HG03460 (cell line): ENCODE measurements around the gene TBC1D8B.
A peak's percentile ranks its signal among the peaks of the same experiment; 100 is the strongest.
"Not testable (repeated sequence)": the region's sequence is repeated elsewhere in the genome, so short reads cannot be mapped to it uniquely, and the experiment has no call there.

Experiments used
- ATAC-seq: cut with Tn5 transposase; IDR thresholded peaks from one replicate; pipeline ENCODE4 v1.9.1; 2021; ENCODE audit not compliant: unreplicated experiment

The TBC1D8B gene

DNA sequence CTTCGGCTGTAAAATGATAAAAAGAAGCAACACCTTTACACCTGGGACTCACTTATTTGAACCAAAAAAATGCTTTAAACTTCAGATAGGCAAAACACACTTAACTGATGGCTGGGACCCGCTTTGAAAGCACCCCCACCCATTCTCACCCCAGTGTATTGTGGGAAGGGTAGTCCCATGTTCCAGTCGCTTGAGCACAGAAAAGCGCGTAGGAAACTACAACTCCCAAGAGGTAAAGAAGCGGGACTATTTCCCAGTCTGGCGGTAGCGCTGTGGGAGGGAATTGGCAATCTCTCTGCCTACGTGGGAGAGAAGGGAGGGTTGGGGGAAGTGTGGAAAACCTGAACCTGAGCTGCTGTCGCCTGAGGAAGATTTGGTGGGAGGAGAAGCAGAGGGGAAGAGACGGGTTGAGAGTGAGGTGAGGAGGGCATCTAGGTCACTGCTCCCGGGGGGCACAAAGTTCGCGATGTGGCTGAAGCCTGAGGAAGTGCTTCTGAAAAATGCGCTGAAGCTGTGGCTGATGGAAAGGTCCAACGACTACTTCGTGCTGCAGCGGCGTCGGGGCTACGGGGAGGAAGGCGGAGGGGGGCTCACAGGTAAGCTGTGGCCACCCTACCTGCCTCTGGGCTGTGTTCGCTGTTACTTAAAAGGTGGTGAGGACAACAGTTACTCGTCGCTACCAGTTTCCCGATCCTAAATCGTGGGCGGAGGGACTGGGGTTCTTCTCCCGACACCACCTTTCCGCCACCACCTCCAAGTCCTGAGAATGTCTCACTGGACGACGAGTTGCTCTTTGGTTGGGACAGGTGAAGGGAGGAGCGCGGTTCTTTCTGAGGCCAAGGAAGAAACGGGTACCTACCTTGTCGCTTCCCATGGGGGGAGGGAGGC lies at the start of gene TBC1D8B:
TSS of gene TBC1D8B (plus strand) at position 286 of the 888 bp plus-strand sequence. CDS start at position 467, 181 bp downstream.
- ATAC-seq = peak; percentile 88

DNA sequence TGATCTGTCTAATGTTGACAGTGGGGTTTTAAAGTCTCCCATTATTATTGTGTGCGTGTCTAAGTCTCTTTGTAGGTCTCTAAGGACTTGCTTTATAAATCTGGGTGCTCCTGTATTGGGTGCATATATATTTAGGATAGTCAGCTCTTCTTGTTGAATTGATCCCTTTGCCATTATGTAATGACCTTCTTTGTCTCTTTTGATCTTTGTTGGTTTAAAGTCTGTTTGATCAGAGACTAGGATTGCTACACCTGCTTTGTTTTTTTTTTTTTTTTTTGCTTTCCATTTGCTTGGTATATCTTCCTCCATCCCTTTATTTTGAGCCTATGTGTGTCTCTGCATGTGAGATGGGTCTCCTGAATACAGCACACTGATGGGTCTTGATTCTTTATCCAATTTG lies 33.2 kb upstream of the TBC1D8B start:
- not testable (repeated sequence) for ATAC-seq

DNA sequence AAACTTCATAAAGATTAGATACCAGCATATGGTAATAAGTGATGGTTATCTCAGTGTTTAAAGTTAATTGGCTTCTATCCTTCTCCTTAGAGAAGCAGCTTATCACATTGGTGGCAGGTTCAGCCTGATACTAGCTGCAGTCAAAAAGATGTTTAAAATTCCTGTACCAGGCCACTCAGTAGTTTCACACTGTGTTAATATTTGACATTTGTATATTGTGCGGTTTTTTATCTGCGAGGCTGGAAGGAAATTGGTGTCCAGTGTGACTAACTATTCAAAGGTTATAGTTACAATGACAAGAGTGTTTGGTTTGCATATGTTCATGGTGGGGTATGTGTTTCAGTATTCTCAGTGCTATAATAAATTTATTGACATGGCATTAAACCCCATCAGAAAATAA lies 27.5 kb upstream of the TBC1D8B start:
- ATAC-seq = no peak

DNA sequence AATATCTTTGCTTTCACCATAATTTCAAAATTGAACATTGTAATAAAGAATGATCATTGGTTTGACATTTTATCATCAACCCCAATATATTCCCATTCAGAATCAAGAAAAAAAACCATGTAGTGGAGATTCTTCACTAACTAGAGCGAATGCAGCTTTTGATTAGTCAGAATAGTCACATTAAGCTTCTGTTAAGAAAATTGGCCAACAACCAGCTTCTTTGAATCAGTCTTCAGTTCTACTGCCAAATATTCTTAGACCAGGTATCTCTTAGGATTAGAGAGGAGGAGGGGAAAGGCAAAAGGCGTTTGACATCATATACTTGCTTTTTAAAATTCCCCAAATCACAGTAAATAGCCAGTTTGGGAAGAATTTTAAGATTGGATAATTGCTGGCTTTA lies 22.2 kb upstream of the TBC1D8B start:
- no peak for ATAC-seq

DNA sequence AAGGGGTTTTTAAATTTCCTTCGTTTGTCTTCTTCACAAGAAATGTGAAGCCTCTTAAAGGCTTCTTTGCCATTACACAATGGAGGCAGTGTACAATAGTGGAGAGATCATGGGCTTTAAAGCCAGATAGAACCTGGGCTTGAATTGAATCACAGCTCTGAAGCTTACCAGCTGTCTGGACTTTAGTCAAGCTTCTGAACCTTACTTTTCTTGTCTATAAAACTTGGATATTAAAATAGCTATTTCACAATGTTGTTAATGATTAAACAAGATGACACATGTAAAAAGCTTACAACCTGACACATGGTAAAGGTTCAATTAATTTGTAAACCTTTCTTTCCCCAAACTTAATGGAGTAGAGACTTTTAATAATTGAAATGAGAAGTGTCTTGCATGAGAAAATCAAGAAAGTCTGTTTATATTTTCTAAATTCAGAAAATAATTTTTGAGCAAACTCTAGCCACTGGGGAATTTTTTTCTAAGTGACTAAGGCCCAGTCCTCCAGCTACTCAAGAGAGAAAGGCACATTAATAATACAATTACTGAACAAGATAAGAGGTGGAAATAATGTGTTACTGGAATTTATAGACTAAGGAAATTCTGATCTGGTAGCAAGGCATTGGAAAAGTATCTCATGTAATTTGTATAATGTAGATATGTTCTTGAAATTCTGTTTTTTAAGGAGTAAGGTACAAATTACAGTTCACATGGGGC lies 21.7 kb upstream of the TBC1D8B start:
- ATAC-seq = no peak

DNA sequence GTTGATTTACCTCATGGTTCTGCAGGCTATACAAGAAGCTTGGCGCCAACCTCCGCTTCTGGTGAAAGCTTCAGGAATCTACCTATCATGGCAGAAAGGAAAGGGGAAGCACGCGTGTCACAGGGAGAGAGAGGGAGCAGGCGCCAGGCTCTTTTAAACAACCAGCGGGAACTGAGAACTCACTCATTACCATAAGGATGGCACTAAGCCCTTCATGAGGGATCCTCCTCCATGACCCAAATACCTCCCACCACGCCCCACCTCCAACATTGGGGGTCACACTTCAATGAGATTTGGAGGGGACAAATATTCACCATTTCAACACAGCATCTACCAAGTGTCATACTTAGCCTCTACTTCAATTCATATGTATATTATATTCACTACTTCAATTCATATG lies 18.8 kb upstream of the TBC1D8B start:
- no peak for ATAC-seq

DNA sequence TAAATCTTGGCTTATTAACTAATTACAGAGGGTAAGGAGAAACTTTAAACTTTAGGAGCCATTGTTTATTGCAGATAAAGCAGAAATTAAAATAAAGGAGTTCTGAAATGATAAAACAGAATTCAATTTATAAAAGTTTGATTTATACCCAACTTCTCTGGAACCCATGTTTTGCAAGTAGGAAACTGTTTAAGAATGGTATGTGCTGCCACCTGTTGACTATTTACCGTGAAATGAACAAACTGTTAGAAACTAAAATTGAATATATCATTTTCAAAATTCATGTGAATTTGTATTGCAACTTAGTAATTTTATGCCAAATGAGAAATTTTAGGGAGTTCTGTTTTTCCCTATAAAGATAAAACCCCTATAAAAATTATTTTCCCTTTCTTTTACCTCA lies 11.0 kb upstream of the TBC1D8B start:
- ATAC-seq = no peak

DNA sequence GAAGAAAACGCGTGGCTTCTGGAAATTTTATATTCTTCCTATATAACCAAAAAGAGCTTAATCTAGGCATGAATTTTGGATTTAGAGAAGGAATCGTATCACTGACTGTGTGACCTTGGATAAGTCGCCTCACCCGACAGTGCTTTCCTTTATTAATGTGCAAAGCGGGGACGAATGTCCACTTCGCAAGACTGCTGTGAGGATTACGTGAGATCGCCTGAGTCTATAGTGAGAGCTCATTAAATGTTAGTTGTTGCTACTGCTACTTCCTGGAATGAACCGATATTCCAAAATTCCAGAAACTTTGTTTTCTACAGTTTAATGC lies 448 bp upstream of the TBC1D8B start:
- no peak for ATAC-seq

DNA sequence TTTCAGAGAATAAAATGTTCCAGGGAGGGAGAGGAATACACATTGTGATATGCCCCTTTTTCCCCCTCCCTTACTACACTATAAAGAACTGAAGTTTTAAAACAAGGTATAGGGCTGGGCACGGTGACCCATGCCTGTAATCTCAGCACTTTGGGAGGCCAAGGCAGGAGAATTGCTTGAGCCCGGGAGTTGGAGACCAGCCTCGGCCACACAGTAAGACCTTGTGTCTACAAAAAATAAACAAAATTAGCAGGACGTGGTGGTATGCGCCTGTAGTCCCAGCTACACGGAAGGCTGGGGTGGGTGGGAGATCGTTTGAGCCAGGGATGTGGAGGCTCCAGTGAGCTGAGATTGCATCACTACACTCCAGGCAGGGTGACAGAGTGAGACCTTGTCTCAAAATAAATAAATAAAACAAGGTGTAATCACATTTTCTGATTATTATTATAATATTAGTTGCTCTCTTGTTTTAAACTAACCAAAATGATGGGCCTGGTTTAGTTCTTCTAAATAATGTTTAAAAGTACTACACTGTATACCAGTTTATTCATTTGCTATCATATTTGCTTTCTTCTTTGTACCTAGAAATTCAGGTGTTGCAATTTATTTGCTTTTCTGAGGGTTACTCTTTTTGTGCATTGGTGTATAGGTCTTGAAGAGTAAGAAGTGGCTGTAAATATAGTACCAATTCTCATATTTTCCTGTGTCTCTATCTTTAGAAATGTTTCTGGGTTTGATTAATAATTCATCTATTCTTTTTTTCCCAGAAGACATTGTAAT lies 8.8 kb downstream of the TBC1D8B start:
- ATAC-seq = no peak

DNA sequence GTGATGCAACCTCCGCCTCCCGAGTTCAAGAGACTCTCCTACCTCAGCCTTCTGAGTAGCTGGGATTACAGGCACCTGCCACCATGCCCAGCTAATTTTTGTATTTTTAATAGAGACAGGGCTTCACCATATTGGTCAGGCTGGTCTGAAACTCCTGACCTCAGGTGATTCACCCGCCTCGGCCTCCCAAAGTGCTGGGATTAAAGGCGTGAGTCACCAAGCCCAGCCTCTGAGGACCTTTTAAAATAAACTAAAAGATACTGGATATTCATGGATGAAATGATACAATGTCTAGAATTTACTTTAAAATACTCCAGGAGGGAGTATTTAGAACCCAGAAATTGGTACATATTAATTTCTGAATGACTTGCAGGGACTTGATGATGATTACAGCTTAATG lies 10.5 kb downstream of the TBC1D8B start:
- ATAC-seq = not testable (repeated sequence)

DNA sequence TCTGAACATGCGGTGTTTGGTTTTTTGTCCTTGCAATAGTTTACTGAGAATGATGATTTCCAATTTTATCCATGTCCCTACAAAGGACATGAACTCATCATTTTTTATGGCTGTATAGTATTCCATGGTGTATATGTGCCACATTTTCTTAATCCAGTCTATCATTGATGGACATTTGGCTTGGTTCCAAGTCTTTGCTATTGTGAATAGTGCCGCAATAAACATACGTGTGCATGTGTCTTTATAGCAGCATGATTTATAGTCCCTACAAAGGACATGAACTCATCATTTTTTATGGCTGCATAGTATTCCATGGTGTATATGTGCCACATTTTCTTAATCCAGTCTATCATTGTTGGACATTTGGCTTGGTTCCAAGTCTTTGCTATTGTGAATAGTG lies 11.6 kb downstream of the TBC1D8B start:
- ATAC-seq = not testable (repeated sequence)

DNA sequence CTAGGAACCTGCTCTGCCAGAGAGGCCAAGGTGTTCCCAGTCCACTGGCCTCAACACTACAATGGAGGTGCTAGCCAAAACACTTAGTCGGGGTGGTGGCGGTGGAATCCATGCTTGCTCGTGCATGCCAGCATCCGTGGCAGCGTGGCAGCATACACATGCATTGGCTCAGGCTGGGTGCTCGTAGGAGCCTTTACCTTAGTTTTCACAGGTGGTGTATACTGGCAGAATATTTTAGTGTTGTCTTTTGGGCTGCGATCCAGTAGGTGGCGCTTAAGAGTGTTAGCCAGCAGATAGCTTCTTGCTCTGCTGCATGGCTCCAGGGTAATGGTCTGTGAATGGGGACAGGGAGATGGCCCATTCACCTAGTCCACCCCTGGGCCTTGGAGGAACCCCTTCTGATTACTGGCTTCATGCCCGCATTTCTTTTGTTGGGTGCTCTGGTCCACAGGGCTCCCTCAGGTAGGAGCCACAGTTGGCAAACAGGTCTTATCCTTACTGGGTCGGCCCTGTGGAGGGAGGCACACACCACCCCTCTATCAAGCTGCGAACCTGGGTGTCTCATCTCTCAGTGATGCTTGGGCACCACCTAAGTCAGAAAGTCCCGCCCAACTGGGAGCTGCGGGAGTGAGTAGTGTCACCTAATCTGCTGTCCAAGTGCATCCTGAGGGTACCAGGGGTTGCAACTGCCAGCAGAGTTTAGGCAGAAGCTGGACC lies 60.7 kb downstream of the TBC1D8B start:
- no peak for ATAC-seq

DNA sequence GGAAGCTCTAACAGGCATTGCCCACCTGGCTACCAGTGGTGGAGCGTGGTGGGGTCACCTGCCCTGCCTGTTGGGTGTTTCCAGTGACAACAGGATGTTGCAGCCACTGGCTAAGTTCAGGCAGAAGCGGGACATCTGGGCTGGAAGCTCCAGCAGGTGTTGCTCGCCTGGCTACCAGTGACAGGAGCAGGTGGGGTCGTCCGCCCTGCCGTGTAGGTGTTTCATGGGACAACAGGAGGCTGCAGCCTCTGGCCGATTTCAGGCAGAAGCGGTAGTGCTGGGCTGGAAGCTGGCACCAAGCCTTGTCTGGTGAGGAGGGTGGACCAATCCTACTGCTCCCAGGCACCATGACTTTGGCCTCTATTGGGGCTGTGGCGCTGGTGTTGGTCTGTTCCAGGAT lies 61.2 kb downstream of the TBC1D8B start:
- no peak for ATAC-seq

DNA sequence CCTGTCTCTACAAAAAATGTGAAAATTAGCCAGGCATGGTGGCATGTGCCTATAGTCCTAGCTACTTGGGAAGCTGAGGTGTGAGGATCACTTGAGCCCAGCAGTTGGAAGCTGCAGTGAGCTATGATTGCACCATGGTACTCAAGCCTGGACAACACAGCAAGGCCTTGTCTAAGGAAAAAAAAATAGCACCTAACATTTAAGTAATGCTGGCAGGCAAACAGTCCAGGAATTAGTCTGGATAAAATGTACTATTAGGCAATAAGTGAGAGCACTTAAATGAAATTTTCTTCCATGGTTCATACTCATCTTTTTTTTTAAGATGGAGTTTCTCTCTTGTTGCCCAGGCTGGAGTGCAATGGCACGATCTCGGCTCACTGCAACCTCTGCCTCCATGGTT lies 70.3 kb downstream of the TBC1D8B start:
- not testable (repeated sequence) for ATAC-seq

DNA sequence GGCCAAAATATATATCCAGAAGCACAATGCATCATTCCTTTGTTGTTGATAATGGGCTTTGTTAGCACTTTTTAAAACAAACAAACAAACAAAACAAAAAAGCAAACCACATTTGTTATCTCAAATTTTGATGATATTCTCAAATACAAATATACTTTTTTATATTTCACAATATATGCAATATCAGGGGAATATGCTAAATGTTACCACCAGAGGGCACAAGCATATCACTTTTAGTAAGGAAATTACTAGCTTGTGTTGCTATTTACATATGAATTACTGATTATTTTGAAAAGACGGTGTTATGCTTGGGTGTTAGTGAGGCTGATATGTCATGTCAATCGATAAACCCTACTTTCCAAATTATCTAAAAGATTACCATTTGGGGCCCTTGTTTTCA lies 71.6 kb downstream of the TBC1D8B start:
- no peak for ATAC-seq

DNA sequence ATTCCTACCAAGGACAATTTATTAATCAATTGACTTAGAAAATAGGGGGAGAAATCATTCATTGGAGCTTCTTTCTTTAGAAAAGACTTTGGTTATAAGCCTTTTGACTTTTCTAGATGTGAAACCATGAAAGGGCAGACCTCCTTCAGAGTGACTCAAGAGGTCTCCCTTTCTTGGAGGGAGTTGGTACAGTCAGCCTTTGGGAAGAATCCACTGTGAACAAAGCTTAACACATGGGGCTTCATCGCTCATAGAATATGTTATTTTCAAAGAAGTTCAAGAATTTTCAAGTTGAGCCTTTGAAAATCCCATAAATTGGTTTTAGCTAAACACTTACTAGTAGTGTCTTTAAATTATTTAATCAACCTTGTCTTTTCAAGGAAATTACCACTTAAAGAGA lies 72.7 kb downstream of the TBC1D8B start:
- ATAC-seq = no peak

DNA sequence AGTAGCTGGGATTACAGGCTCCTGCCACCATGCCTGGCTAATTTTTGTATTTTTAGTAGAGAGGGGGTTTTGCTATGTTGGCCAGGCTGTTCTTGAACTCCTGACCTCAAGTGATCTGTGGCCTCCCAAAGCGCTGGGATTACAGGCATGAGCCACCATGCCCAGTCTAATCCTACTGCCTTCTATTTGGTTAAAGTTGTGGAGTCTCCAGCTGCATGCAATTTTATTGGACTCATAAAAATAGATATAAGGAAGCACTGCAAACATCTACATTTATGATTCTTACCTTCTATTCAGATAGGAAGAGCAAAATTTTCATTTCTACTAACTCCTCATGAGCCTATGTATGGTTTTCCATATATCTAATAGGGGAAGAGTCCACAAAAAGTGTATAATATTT lies 87.0 kb downstream of the TBC1D8B start:
- ATAC-seq = no peak

DNA sequence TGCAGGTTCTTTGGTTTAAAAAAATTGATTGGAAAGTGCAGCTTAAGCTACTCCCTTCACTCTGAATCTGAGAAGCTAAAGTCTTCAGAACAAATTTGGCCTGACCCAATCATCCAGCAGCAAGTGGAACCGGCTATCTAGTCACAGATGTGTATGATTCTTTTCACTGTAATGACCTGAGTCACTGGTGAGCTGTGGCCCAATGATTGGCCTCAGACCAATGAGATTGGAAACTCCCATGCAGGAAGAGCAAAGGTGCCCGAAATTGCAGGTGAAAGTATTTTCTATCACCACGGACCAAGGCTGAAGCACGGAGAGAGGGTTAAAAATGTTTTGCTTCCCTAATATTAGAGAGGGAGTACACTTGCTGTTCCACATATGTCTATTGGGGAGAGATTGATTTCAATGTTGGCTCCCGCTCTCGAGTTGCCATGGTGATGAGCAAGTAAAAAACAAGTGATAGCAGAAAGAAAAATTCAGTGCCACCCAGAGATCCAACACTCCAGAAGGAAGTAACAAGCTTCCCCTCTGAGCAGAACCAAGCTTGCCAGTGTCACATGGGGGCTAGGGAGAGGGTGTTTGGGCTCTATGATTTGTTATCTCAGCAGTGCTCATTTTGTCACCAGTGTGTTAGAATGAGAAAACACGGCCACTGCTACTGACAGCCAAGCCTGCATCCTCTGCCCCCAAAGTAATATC lies 89.4 kb downstream of the TBC1D8B start:
- ATAC-seq = no peak

DNA sequence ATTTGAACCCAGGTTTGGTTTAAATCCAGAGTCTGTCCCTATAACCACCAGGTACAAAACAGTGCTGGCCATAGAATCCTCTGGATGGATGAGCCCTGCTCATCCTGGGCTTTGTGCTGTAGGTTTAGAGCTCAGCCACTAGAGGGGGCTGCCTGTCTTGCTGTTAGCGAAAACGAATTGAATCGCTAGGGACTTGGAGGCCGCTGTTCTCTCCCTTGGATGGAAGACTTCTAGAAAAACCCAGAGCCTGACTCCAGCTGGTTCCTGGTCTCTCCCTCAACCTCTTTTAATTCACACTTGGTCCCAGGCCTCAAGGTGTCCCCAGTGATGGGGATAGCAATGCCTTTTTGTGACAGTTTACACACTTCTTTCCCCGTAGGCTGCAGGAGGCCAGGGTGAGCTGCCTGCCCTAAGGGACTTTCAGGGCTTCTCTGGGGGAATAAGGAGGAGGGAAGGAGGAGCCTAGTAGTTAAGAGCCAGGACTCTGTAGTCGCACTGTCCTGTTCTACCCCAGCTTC lies 92.0 kb downstream of the TBC1D8B start:
- ATAC-seq = peak; percentile 76

DNA sequence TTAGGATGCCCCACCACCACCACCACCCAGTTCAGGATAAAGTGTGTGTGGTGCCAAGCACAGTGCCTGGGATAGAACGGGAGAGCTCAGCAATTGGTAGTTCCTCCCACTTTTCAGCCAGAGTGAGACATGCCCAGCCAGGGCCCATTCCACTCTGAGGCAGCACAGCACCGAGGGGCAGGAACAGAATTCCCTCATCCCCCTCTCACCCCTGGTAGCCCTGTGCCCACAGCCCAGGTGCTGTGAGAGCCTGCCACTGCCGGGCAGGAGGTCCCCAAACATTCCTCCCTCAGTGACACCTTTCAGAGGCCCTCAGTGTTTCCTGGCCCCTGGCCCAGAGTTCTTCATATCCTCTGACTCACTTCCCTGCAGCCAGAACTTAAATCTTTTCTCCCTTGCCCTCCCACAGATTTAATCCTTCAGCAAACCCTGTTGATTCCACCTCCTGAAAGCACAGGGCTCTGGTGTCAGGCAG lies 92.5 kb downstream of the TBC1D8B start:
- no peak for ATAC-seq
